Natural killer cell (primary cell): ENCODE results near the gene FOXC2. TPM values are rescaled to one million over a fixed set of nuclear protein-coding genes. Genes with fewer than 3 reads are reported as not detected.
"Not testable (repeated sequence)": the region's sequence is repeated elsewhere in the genome, so short reads cannot be mapped to it uniquely, and the experiment has no call there.

Experiments
- ATAC-seq, 3 donors: fragments of 150-1000 bp in 2 of 3; fragments of 200-7000 bp in 1 of 3; cut with Tn5 transposase; 1 replicate in 1 of 3; 2 replicates in 2 of 3; pipeline ENCODE4 v1.10.0; 2021; ENCODE audit warnings: mild to moderate bottlenecking in 2 of 3, moderate library complexity in 2 of 3
- DNase-seq, 2 donors: peaks; one replicate each; pipeline versions ENCODE4 v3.0.0 to v3.0.0-alpha.2; 2013 to 2021; ENCODE audit warnings: mixed read lengths in 1 of 2
- H3K27ac ChIP-seq: one replicate; pipeline ENCODE4 v1.5.1; 2013; ENCODE audit warnings: mild to moderate bottlenecking, low read length
- H3K27me3 ChIP-seq: one replicate; pipeline ENCODE4 v1.6.1; 2013; ENCODE audit warnings: low read length; ENCODE audit not compliant: control insufficient read depth, insufficient read depth
- H3K36me3 ChIP-seq: one replicate; pipeline ENCODE4 v1.6.1; 2013; ENCODE audit warnings: low read length; ENCODE audit not compliant: control insufficient read depth, insufficient read depth
- H3K4me1 ChIP-seq: one replicate; pipeline ENCODE4 v1.6.1; 2013; ENCODE audit warnings: low read length; ENCODE audit not compliant: control insufficient read depth, insufficient read depth
- H3K4me3 ChIP-seq: one replicate; pipeline ENCODE4 v1.5.1; 2013; ENCODE audit warnings: low read length
- H3K9me3 ChIP-seq: one replicate; pipeline ENCODE4 v1.6.1; 2013; ENCODE audit warnings: low read length; ENCODE audit not compliant: control insufficient read depth, insufficient read depth
- H3K27ac Mint-ChIP-seq, 2 donors: one replicate each; pipeline ENCODE4 v1.8.0; 2022; ENCODE audit warnings: mild to moderate bottlenecking in 2 of 2, mixed read lengths in 2 of 2, moderate library complexity in 1 of 2
- H3K27me3 Mint-ChIP-seq, 2 donors: one replicate each; pipeline ENCODE4 v1.8.0; 2022; ENCODE audit warnings: low read depth in 2 of 2, mixed read lengths in 2 of 2
- H3K36me3 Mint-ChIP-seq: one replicate; pipeline ENCODE4 v1.8.0; 2022; ENCODE audit warnings: mixed read lengths
- H3K4me1 Mint-ChIP-seq, 2 donors: one replicate each; pipeline ENCODE4 v1.8.0; 2022; ENCODE audit warnings: mixed read lengths in 2 of 2
- H3K4me3 Mint-ChIP-seq: one replicate; pipeline ENCODE4 v1.8.0; 2022; ENCODE audit warnings: mild to moderate bottlenecking, moderate library complexity, mixed read lengths
- H3K9me3 Mint-ChIP-seq, 2 donors: one replicate each; pipeline ENCODE4 v1.8.0; 2022; ENCODE audit warnings: mixed read lengths in 2 of 2
- CTCF ChIP-seq: fragments of 200-600 bp; IDR thresholded peaks from one replicate; pipeline ENCODE4 v1.8.0; 2022; ENCODE audit warnings: antibody characterized with exemption
- WGBS: methylation state at CpG from one replicate; pipeline ENCODE4 v1.1.7; 2013; ENCODE audit warnings: missing lambda C conversion rate; ENCODE audit not compliant: insufficient coverage; 5-methylcytosine and 5-hydroxymethylcytosine counted together
- intact Hi-C: fragments of 100-400 bp; cut with micrococcal nuclease; formaldehyde crosslinking; loops from one replicate; pipeline ENCODE4 v1.14.2; 2022
- total RNA-seq, 4 donors: library from RNA; stranded (reverse); fragments of 120-200 nt in 1 of 4; gene quantifications; one replicate each; pipeline versions ENCODE4 v1.2.3 to v1.2.4, GENCODE V29; 2013 to 2022

Gene FOXC2
- total RNA-seq, 3 donors from 2014 or later (not counting 1 experiment from before 2014, with no cell fraction given): 0.14 TPM; not detected in 2

- ATAC-seq (no peak), DNase-seq (no peak)
- Histone ChIP-seq H3K4me1 (no peaks in the 10 kb centered on the region), H3K27ac (no peak overlapping the region), H3K27me3 (peaks cover 2% of the 10 kb centered on the region), H3K36me3 (no peaks in the 10 kb centered on the region), H3K9me3 (no peaks in the 10 kb centered on the region), H3K4me3 (no peak overlapping the region)
- no peaks in the 10 kb centered on the region for H3K9me3 Mint-ChIP-seq
- intact Hi-C loops: no loop called here
- no peak for TF ChIP-seq CTCF
- no peaks in the 10 kb centered on the region for H3K4me1 Mint-ChIP-seq
- H3K36me3 Mint-ChIP-seq: no peaks in the 10 kb centered on the region
- 90% methylated on average over 3 of the region's 3 CpGs for WGBS
- H3K27me3 Mint-ChIP-seq: peaks cover 0 to 6% of the 10 kb centered on the region in 2 donors
- no peak overlapping the region for H3K27ac Mint-ChIP-seq
- H3K4me3 Mint-ChIP-seq: no peak overlapping the region
Observed at GRCh38 chr16:86587487-86587886, 20.9 kb downstream of the FOXC2 start.

GRCh38 chr16:86587955-86588354 lies 21.3 kb downstream of the FOXC2 start:
- H3K36me3 ChIP-seq, H3K4me3 ChIP-seq, H3K27me3 Mint-ChIP-seq, H3K36me3 Mint-ChIP-seq, H3K9me3 Mint-ChIP-seq, DNase-seq, H3K27ac ChIP-seq, intact Hi-C loops, H3K4me1 ChIP-seq, H3K4me1 Mint-ChIP-seq, ATAC-seq, H3K9me3 ChIP-seq, H3K4me3 Mint-ChIP-seq, H3K27ac Mint-ChIP-seq, H3K27me3 ChIP-seq: not testable (repeated sequence)
- 83% methylated on average over 3 of the region's 3 CpGs for WGBS

GRCh38 chr16:86590501-86591144 lies 24.0 kb downstream of the FOXC2 start:
- no peak for DNase-seq
- intact Hi-C loops: no loop called here
- Histone ChIP-seq H3K9me3 (no peaks in the 10 kb centered on the region), H3K27ac (no peak overlapping the region), H3K4me3 (no peak overlapping the region), H3K27me3 (peaks cover 6% of the 10 kb centered on the region), H3K36me3 (no peaks in the 10 kb centered on the region), H3K4me1 (no peaks in the 10 kb centered on the region)
- no peak overlapping the region for H3K27ac Mint-ChIP-seq
- no peak overlapping the region for H3K4me3 Mint-ChIP-seq
- H3K9me3 Mint-ChIP-seq: no peaks in the 10 kb centered on the region
- no peaks in the 10 kb centered on the region for H3K36me3 Mint-ChIP-seq
- no peak for ATAC-seq
- no peak for TF ChIP-seq CTCF
- H3K27me3 Mint-ChIP-seq: peaks cover 10 to 18% of the 10 kb centered on the region in 2 donors
- WGBS: 88% methylated on average over 3 of the region's 4 CpGs
- no peaks in the 10 kb centered on the region for H3K4me1 Mint-ChIP-seq

- intact Hi-C loops: no loop called here
- TF ChIP-seq CTCF: no peak
- Mint-ChIP-seq H3K27me3 (peaks cover 10 to 18% of the 10 kb centered on the region in 2 donors), H3K27ac (no peak overlapping the region), H3K4me3 (no peak overlapping the region), H3K4me1 (no peaks in the 10 kb centered on the region), H3K36me3 (no peaks in the 10 kb centered on the region), H3K9me3 (no peaks in the 10 kb centered on the region)
- no peak overlapping the region for H3K4me3 ChIP-seq
- peaks cover 6% of the 10 kb centered on the region for H3K27me3 ChIP-seq
- H3K4me1 ChIP-seq: no peaks in the 10 kb centered on the region
- no peaks in the 10 kb centered on the region for H3K36me3 ChIP-seq
- ATAC-seq: no peak
- WGBS: 91% methylated on average over 4 of the region's 4 CpGs
- H3K9me3 ChIP-seq: no peaks in the 10 kb centered on the region
- H3K27ac ChIP-seq: no peak overlapping the region
- no peak for DNase-seq
Observed at GRCh38 chr16:86591270-86591669, 24.6 kb downstream of the FOXC2 start.
